Mesothelial cell of epicardium (in vitro differentiated cells): ENCODE results near the gene FGGY. TPM values are rescaled to one million over a fixed set of nuclear protein-coding genes. Genes with fewer than 3 reads are reported as not detected.
A peak's percentile ranks its signal among the peaks of the same experiment; 100 is the strongest.

Experiments used
- DNase-seq, 2 experiments: peaks; one replicate each; pipeline ENCODE4 v3.0.0; 2021; ENCODE audit warnings: low spot score in 2 of 2; ENCODE audit not compliant: unreplicated experiment in 2 of 2
- H3K27ac Mint-ChIP-seq: 2 replicates; pipeline ENCODE4 v1.8.0; 2021; ENCODE audit warnings: mixed read lengths
- H3K27me3 Mint-ChIP-seq: 2 replicates; pipeline ENCODE4 v1.8.0; 2021; ENCODE audit warnings: low read depth, mixed read lengths
- H3K36me3 Mint-ChIP-seq: 2 replicates; pipeline ENCODE4 v1.8.0; 2021; ENCODE audit warnings: mixed read lengths
- H3K4me1 Mint-ChIP-seq: 2 replicates; pipeline ENCODE4 v1.8.0; 2021; ENCODE audit warnings: mixed read lengths
- H3K4me3 Mint-ChIP-seq: 2 replicates; pipeline ENCODE4 v1.8.0; 2021; ENCODE audit warnings: mild to moderate bottlenecking, moderate library complexity, mixed read lengths
- H3K9me3 Mint-ChIP-seq: 2 replicates; pipeline ENCODE4 v1.8.0; 2021; ENCODE audit warnings: mixed read lengths
- total RNA-seq: library from RNA; stranded (reverse); gene quantifications from 3 replicates; pipeline ENCODE4 v1.2.1, GENCODE V29; 2021
- TF ChIP-seq, protein P1 (sequence below): fragments of 200-600 bp; sonication (generic); IDR thresholded peaks from one replicate; pipeline ENCODE4 v1.5.0; 2021; ENCODE audit warnings: antibody characterized with exemption; ENCODE audit not compliant: unreplicated experiment

Gene FGGY
- total RNA-seq, 1 donor from 2014 or later: 21.8 TPM

DNA sequence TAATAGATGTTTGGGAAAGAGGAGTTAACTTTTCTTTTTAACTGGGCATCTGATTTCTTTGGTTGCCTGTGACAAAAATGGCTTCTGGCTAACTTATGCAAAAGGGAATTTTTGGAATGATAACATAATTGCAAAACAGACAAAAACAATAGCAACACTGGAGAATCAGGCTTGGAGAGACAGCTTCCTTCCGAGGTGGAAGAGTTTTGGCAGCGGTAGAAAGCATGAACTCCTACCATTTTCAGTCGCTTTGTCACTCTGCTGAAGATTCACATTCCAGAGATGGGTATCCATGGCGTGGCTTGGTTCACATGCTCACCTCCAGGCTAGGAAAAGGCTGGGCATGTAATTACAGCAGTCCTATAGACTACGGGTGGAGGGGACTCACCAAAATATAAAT lies 17.2 kb upstream of the FGGY start:
- Mint-ChIP-seq H3K4me3 (no peak overlapping the region), H3K36me3 (no peaks in the 10 kb centered on the region), H3K27me3 (no peaks in the 10 kb centered on the region), H3K27ac (peak overlapping the region; percentile 47), H3K4me1 (peaks cover 55% of the 10 kb centered on the region), H3K9me3 (peaks cover 3% of the 10 kb centered on the region)
- TF ChIP-seq, protein P1, sequence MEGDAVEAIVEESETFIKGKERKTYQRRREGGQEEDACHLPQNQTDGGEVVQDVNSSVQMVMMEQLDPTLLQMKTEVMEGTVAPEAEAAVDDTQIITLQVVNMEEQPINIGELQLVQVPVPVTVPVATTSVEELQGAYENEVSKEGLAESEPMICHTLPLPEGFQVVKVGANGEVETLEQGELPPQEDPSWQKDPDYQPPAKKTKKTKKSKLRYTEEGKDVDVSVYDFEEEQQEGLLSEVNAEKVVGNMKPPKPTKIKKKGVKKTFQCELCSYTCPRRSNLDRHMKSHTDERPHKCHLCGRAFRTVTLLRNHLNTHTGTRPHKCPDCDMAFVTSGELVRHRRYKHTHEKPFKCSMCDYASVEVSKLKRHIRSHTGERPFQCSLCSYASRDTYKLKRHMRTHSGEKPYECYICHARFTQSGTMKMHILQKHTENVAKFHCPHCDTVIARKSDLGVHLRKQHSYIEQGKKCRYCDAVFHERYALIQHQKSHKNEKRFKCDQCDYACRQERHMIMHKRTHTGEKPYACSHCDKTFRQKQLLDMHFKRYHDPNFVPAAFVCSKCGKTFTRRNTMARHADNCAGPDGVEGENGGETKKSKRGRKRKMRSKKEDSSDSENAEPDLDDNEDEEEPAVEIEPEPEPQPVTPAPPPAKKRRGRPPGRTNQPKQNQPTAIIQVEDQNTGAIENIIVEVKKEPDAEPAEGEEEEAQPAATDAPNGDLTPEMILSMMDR: no peak
- DNase-seq: no peak

- TF ChIP-seq, protein P1: no peak
- Mint-ChIP-seq H3K9me3 (peaks cover 7% of the 10 kb centered on the region), H3K4me1 (peaks cover 26% of the 10 kb centered on the region), H3K27ac (no peak overlapping the region), H3K27me3 (no peaks in the 10 kb centered on the region), H3K4me3 (no peak overlapping the region), H3K36me3 (no peaks in the 10 kb centered on the region)
- no peak for DNase-seq
Measured at GRCh38 chr1:59282951-59283350, 13.9 kb upstream of the FGGY start.

GRCh38 chr1:59285691-59286090 lies 11.2 kb upstream of the FGGY start:
- Mint-ChIP-seq H3K27ac (no peak overlapping the region), H3K4me1 (peaks cover 4% of the 10 kb centered on the region), H3K36me3 (no peaks in the 10 kb centered on the region), H3K27me3 (no peaks in the 10 kb centered on the region), H3K9me3 (peaks cover 8% of the 10 kb centered on the region), H3K4me3 (no peak overlapping the region)
- DNase-seq: no peak
- TF ChIP-seq, protein P1: no peak

DNA sequence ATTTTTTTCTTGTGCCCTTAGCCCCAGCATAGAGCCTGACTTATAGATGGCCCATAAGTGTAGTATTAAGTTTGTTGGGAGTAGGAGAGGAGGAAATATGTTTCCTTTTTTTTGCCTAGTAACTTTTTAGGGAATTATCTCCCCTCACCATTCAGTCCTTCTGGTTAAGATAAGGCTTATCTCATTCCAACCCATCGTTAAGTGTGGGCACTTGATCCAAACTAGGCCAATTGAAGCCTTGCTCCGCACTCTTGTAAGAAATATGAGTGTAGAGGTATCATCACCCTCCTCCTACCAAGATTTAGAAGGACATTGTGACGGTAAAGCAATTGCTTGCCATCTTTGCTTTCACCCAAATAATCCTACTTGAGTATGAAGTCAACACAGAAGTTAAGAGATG lies 8.8 kb upstream of the FGGY start:
- H3K27me3 Mint-ChIP-seq: no peaks in the 10 kb centered on the region
- no peak for DNase-seq
- H3K4me1 Mint-ChIP-seq: peaks cover 8% of the 10 kb centered on the region
- no peak overlapping the region for H3K27ac Mint-ChIP-seq
- H3K9me3 Mint-ChIP-seq: peaks cover 12% of the 10 kb centered on the region
- H3K36me3 Mint-ChIP-seq: no peaks in the 10 kb centered on the region
- no peak overlapping the region for H3K4me3 Mint-ChIP-seq
- TF ChIP-seq, protein P1: no peak

- no peaks in the 10 kb centered on the region for H3K36me3 Mint-ChIP-seq
- H3K4me3 Mint-ChIP-seq: no peak overlapping the region
- H3K9me3 Mint-ChIP-seq: peaks cover 9% of the 10 kb centered on the region
- H3K27me3 Mint-ChIP-seq: no peaks in the 10 kb centered on the region
- no peak for DNase-seq
- TF ChIP-seq, protein P1: no peak
- H3K27ac Mint-ChIP-seq: no peak overlapping the region
- H3K4me1 Mint-ChIP-seq: peaks cover 11% of the 10 kb centered on the region
Measured at GRCh38 chr1:59289570-59289969, 7.3 kb upstream of the FGGY start.
